Fibroblast of gingiva (primary cell): ENCODE measurements around the gene CAMTA1.
"Not testable (repeated sequence)": the region's sequence is repeated elsewhere in the genome, so short reads cannot be mapped to it uniquely, and the experiment has no call there.

Source experiments
- DNase-seq: peaks from one replicate; pipeline ENCODE4 v3.0.0-alpha.2; 2011; ENCODE audit warnings: low read depth

The CAMTA1 gene

GRCh38 chr1:6785318-6785727 is at the start of gene CAMTA1:
TSS of gene CAMTA1 (plus strand) at chr1:6785454. CDS start at chr1:6785531, 77 bp downstream.
- no peak for DNase-seq

- no peak for DNase-seq
Observed at GRCh38 chr1:6738987-6739676, 46.1 kb upstream of the CAMTA1 start.

- DNase-seq: not testable (repeated sequence)
Observed at GRCh38 chr1:6742676-6743188, 42.5 kb upstream of the CAMTA1 start.

- peak; percentile 79 for DNase-seq
Observed at GRCh38 chr1:6743189-6744101, 41.8 kb upstream of the CAMTA1 start.

DNA sequence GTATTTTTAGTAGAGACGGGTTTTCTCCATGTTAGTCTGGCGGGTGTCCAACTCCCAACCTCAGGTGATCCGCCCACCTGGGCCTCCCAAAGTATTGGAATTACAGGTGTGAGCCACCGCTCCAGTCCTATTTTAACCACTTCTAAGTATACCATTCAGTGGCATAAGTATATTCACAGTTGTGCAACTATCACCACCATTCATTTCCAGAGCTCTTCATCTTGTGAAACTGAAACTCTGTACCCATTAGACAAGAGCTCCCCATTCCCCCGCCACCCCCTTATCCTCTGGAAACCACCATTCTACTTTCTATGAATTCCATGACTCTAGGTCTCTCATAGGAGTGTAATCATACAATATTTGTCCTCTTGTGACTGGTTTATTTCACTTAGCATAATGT is 40.2 kb upstream of the CAMTA1 start:
- DNase-seq: no peak

GRCh38 chr1:6747674-6748073 is 37.6 kb upstream of the CAMTA1 start:
- no peak for DNase-seq

DNA sequence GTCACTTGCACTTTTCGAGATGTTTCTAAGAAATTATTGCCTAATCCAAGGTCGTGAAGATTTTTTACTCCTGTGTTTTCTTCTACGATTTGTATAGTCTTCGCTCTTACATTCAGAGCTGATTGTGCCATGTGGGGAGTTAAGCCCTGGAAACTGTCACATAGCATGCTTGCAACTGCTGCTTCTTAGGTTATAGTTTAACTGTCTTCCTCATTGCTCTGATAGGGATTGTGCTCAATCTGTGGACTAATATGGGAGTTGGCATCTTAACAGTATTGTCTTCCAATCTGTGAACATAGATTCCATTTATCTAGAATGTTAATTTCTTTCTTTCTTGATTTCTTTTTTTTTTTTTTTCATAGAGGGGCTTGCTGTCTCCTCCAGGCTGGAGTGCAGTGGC is 34.8 kb upstream of the CAMTA1 start:
- no peak for DNase-seq

DNA sequence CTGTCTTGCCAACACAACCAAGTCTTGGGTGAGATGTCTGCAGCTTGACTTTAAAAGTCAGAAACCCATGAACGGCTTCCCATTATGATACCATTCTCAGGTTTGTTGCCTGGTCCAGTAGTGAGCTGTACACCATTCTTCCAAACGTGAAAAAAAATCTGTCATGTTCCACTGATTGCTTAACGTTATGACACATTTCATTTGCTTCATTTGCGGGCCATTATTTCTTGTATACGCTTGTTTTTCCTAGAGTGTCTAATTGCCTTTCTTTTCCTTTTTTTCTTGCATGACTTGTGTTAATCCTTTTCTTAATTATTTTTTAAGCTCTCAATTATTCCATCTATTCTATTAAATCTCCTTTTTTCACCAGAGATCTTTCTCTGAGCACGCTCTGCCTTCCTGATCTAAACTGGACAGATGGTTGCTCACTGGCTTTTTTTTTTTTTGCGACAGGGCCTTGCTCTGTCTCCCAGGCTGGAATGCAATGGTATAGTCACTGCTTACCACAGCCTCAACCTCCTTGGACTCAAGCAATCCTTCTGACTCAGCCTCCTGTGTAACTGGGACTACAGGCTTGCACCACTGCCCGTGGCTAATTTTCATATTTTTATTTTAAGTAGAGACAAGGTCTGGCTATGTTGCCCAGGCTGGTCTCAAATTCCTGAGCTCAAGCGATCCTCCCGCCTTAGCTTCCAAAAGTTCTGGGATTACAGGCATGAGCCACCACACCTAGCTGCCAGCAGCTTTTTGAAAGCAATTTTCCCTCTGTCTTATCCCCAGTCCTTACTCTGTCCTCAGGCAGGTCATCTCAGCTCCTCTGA is 31.7 kb upstream of the CAMTA1 start:
- DNase-seq: no peak

DNA sequence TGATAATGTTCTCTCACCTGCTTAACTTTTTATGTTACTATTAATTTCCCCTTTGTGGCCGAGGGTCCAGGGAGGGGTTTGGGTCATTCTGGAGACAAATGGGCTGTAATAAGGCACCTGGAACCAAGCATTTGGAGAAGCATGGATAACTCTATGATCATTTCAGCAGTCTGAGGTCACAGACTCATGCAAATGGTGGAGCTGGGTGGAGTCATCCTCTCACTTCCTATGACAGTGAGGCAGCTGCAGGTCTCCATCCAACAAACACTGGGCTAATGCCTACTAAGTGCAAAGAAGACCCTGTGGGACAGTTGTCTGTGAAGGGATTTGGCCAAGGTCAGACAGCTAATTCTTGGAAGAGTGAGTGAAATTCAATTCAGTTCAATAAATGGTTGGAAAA is 28.8 kb upstream of the CAMTA1 start:
- DNase-seq: no peak

DNA sequence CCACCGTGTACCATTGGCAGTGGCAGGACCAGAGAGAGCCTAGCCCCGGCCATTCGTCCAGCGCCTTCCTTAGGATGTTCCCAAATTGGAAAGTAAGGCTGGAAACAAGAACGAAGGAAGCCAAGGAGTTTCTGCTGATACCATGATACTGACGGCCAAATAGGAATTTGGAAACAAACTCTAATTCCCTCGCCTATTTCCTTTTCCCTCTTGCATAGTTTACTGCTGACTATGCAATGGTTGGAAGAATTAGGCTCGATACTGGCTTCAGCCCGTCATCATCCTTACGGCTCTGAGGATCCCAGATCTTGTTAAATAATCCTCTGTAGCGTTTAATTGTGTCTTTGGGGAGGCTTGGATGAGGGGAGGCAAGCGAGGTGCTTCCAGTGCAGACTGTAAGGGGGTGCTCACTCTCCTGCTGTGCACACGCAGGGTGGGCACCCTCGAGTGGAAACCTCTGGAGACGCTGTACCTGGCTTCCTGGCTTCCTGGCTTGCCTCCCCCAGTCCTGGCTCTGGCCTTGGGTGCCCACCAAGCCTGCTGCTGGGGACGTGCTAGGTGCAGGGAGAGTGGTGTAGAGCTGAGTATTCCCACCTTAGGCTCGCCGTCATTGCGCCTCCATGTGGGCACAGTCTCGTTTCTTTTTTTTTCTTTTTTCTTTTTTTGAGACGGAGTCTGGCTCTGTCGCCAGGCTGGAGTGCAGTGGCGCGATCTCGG is 27.4 kb upstream of the CAMTA1 start:
- DNase-seq: no peak

DNA sequence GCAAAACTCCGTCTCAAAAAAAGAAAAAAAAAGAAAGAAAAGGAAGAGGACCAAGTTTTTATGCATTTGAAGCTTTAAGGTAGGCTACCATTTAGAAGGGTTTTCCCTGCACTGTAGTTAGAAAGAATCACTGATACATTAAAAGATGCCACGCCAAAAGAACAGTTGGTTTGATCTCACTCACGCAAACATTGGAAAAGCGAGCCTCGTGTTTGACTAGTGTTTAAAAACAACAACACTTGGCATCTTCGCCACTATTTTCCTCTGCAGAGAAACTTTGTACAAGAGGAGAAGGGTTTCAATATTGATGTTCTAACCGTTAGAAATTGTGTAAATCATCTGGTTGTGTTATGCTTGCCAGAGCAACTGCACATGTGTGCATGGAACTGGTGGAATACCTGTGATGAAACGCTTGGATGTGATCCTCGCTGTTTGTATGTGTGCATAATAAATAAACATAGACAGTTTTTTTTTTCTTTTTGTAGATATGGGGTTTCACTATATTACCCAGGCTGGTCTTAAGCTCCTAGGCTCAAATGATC is 24.0 kb upstream of the CAMTA1 start:
- DNase-seq: no peak

DNA sequence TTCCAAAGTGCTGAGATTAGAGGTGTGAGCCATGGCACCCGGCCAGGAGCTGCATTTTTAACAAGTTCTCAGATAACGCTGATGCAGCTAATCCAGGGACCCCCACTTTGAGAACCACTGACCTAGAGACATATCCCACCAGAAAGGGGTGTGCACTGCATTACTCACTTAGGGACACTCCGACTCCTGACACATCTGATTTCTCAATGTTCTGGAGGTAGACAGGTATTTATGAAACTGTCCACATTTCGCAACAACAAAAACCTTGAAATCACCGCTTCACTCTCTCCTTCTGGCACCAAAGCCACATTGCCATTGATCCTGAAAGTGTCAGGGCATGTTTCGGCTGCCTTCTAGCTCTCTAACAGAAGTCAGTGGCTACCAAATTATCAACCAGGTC is 23.2 kb upstream of the CAMTA1 start:
- no peak for DNase-seq

DNA sequence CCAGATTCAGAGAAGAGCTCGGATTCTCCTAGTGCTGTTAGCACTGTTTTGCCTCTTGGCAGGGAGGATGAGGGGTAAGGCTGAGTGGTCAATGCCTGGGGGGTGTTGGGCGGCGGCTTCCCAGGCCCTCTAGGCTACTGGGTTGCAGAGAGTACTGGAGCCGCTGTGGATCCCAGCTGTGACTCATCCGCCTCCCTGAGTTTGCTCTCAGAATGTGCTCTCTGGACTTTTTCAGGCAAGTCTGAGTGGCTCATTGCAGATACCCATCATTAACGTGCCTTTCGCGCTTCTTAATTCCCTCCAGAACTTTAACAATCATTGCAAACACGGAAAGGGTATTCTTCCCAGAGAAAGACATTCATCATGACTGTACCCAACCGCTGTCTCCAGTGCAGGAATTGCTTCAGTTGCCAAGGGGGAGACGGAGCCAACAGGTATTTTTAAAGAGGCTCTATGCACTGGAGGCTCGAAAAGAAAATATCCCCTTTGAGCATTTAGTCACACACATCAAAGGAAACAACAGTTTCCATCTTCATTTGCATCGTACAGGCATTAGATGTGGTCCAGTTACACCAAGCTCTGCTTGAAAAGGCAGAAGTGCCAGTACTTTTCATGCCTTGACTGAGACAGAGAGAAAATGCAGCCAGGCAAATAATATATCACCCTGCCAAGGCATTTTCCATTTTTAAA is 14.4 kb upstream of the CAMTA1 start:
- peak; percentile 15 for DNase-seq

DNA sequence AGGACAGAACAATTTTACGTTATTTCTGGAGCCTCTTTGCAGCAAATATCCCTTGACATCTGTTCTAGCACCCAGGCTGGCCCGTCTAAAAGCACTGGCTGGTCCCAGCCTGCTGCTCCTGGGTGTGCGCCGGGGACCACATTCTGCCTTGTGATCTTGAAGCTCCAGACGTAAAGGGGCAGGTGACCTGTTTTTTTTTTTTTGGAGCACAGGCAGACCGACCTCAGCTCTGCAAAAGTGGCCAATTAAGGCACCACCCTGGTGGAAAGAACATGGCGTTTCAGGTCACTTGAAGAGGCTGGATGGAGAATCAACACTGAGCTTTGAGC is 13.8 kb upstream of the CAMTA1 start:
- no peak for DNase-seq

GRCh38 chr1:6774381-6774780 is 10.9 kb upstream of the CAMTA1 start:
- DNase-seq: no peak

- DNase-seq: no peak
Observed at GRCh38 chr1:6775261-6776043, 9.8 kb upstream of the CAMTA1 start.

- DNase-seq: no peak
Observed at GRCh38 chr1:6776389-6776788, 8.9 kb upstream of the CAMTA1 start.

DNA sequence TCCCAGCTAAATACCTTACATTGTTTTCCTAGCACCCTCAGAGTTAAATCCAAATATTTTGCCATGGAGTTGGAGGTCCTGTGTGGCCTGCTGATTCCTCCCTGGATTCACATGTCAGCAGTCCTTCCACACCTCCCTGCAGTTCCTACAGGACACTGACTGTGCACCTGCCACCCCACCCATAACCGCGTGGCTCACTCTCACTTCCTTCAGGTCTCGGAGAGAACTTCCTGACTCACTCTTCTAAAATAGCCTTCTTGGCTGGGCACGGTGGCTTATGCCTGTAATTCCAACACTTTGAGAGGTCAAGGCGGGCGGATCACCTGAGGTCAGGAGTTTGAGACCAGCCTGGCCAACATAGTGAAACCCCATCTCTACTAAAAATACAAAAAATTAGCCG is 8.4 kb upstream of the CAMTA1 start:
- DNase-seq: no peak

DNA sequence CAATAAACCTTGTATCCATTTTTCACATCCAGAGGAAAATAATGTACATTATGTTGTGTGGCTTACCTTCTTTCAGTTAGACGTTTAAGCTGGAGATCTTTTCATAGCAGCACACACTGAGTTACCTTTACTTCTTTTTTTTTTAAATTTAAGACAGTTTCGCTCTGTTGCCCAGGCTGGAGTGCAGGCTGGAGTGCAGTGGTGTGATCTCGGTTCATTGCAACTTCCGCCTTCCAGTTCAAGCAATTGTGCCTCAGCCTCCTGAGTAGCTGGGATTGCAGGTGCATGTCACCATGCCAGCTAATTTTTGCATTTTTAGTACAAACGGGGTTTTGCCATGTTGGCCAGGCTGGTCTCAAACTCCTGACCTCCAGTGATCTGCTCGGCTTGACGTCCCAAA is 7.4 kb upstream of the CAMTA1 start:
- no peak for DNase-seq
